ENCODE results near the gene SMAP2. TPM values are rescaled to one million over a fixed set of nuclear protein-coding genes. Genes with fewer than 3 reads are reported as not detected.

The SMAP2 gene
- total and polyA plus RNA-seq, 2 of the 4 experiments (the other 2 are of a cell fraction), result 30.1 to 31.0 TPM

- BruUV-seq (replicated peaks), result no TSS peak
- H3K36me3 ChIP-seq (ENCODE audit: control insufficient read depth, insufficient read depth, low read length), result no peaks in the 10 kb centered on the region
- H2BK5ac ChIP-seq (ENCODE audit: low read depth, low read length, poor library complexity, severe bottlenecking), result no peak overlapping the region
- H3K9me1 ChIP-seq (ENCODE audit: insufficient read depth, low read length), result peaks cover 12% of the 10 kb centered on the region
- no CpG with 5 or more reads among the region's 3 CpGs for WGBS, 2 experiments (ENCODE audit: extremely low coverage in 2 of 2, insufficient read length in 1 of 2)
- peaks cover 32% of the 10 kb centered on the region; the same call in 1 of the 2 replicates for H4K20me1 ChIP-seq (ENCODE audit: insufficient read depth, low read length)
- H3K23ac ChIP-seq (ENCODE audit: low read depth, low read length), result no peak overlapping the region
- no peak overlapping the region for H3K4me2 ChIP-seq (ENCODE audit: low read depth, low read length)
- no peaks in the 10 kb centered on the region for H3K9me3 ChIP-seq (ENCODE audit: control insufficient read depth, insufficient read depth, low read length)
- H2AK5ac ChIP-seq (ENCODE audit: low read depth, low read length), result no peak overlapping the region
- H3K4ac ChIP-seq (ENCODE audit: low read depth, low read length), result peak overlapping the region; percentile 58; the same call in 1 of the 2 replicates
- no peak overlapping the region for H3K56ac ChIP-seq (ENCODE audit: extremely low read depth, insufficient read depth, low read length)
- no peak overlapping the region for H3K18ac ChIP-seq (ENCODE audit: low read depth, low read length)
- peaks cover 29 to 78% of the 10 kb centered on the region in 2 experiments for H3K79me1 ChIP-seq (ENCODE audit: low read depth in 1 of 2, low read length in 2 of 2)
- CTCF ChIA-PET, result interaction anchor here (0.8 to 1.4 kb wide), 2 partner anchors 45 to 249 kb away, joined by 3 to 4 read pairs; no protein-coding TSS in a partner anchor
- no peak overlapping the region for H2AK9ac ChIP-seq (replicated peaks; ENCODE audit: low read depth, low read length, poor library complexity)
- no peak overlapping the region for H2BK120ac ChIP-seq (ENCODE audit: low read depth, low read length)
- H4K91ac ChIP-seq (ENCODE audit: insufficient read depth, low read depth, low read length), result no peak overlapping the region
- no peak for TF ChIP-seq BHLHE40 (IDR thresholded peaks at IDR 0.05; ENCODE audit: low read depth, low read length)
- no peak for TF ChIP-seq NFE2L2 (IDR thresholded peaks at IDR 0.05; ENCODE audit: low read depth, low read length)
- no peak for TF ChIP-seq CEBPB (IDR thresholded peaks at IDR 0.05; ENCODE audit: low read depth, low read length)
- no peak for TF ChIP-seq RCOR1 (IDR thresholded peaks at IDR 0.05; ENCODE audit: insufficient replicate concordance, low read length)
- TF ChIP-seq RFX5 (IDR thresholded peaks at IDR 0.05; ENCODE audit: low read depth, low read length), result no peak
- no peak for TF ChIP-seq USF2 (IDR thresholded peaks at IDR 0.05; ENCODE audit: low read depth, low read length)
- no peak for TF ChIP-seq POLR2A (IDR thresholded peaks at IDR 0.05; ENCODE audit: low read depth, low read length)
- TF ChIP-seq MXI1 (IDR thresholded peaks at IDR 0.05; ENCODE audit: borderline replicate concordance, low read depth, low read length), result no peak
- no peak for TF ChIP-seq MAFK (IDR thresholded peaks at IDR 0.05; ENCODE audit: low read depth, low read length)
- no peak for TF ChIP-seq RAD21 (IDR thresholded peaks at IDR 0.05; ENCODE audit: low read length)
- TF ChIP-seq CHD1 (IDR thresholded peaks at IDR 0.05; ENCODE audit: low read depth, low read length), result no peak
- H3K9ac ChIP-seq (ENCODE audit: low read depth, low read length), result no peak overlapping the region
- intact Hi-C loops (cut with micrococcal nuclease) (no loop called here), in situ Hi-C loops (cut with MboI; ENCODE audit: low sequenced_read_pairs) (no loop called here), dilution Hi-C loops (cut with HindIII; ENCODE audit: low sequenced_read_pairs, unreplicated experiment) (no loop called here)
- H2AFZ ChIP-seq (replicated peaks; ENCODE audit: low read length, poor library complexity), result no peak overlapping the region
- H3K27ac ChIP-seq (ENCODE audit: insufficient read depth, low read length), result no peak overlapping the region
- no peaks in the 10 kb centered on the region for H3K27me3 ChIP-seq (ENCODE audit: control insufficient read depth, insufficient read depth, low read length)
- H4K8ac ChIP-seq (ENCODE audit: low read depth in 2 of 2, low read length in 2 of 2), result no peak overlapping the region
- H3K4me3 ChIP-seq (ENCODE audit: insufficient read depth, low read depth, low read length), result no peak overlapping the region
- ATAC-seq (ENCODE audit: low read depth), result no peak
- no peak for DNase-seq
- no peak overlapping the region for H2BK15ac ChIP-seq (ENCODE audit: low read depth, low read length)
- no peak overlapping the region for H2BK20ac ChIP-seq (ENCODE audit: low read depth, low read length)
- POLR2A ChIA-PET (ENCODE audit: unreplicated experiment), result no interaction called here
- H3K4me1 ChIP-seq (ENCODE audit: control insufficient read depth, insufficient read depth, low read length), result peaks cover 13% of the 10 kb centered on the region
- H3K14ac ChIP-seq (replicated peaks; ENCODE audit: low read depth, low read length), result no peak overlapping the region
- no peak overlapping the region for H4K5ac ChIP-seq (ENCODE audit: low read depth, low read length)
Observed at GRCh38 chr1:40393173-40393572, 19.6 kb downstream of the SMAP2 start.

Measured in IMR-90 (cell line).